NCI-H1417 (cell line): ENCODE results near the gene EIF4G3.
"Not testable (repeated sequence)": the region's sequence is repeated elsewhere in the genome, so short reads cannot be mapped to it uniquely, and the experiment has no call there.

Experiments used
- DNase-seq, 3 experiments: peaks; one replicate each; lab custom pipeline; 2025; lab: John Stamatoyannopoulos, UW

Gene EIF4G3

DNA sequence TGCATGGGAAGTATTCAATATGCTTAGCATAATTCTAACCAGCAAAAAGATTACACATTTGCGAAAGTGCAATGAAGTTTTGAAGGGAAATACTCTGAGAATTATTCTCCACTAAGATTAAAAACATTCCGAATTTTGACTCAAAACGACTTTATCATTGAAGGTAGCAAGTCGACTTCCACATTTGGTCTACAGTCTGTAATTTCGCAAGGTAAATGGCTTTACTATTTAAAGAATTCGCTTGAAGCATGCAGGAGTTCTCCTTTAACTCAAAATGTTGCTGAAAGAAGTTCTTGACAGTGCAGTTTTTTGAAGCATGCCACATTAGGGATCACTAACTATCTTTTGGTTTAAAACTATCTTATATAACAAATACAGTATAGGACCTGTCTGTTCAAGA lies 228.6 kb downstream of the EIF4G3 start:
- DNase-seq: no peak

GRCh38 chr1:20947409-20947808 lies 229.3 kb downstream of the EIF4G3 start:
- no peak for DNase-seq

GRCh38 chr1:20936621-20937020 lies 240.1 kb downstream of the EIF4G3 start:
- DNase-seq: no peak

DNA sequence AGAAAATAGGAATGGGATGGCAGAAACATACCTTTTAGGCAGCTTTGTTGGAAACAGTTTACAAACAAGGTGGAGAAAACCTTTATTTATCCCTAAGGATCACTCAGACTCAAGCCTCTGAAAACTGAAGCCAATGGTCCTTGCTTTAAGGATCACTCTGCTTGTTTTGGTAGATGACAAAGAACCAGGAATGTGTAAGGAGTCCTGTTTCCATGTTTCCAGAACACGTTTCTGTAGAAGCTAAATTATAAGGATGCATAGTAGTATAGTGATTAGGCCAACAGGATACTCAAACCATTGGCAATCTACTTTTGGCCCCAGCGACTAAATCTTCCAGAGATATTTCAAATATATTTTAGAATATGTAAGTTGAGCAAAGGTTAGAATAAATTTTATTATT lies 240.5 kb downstream of the EIF4G3 start:
- DNase-seq: no peak

- no peak for DNase-seq
Measured at GRCh38 chr1:20935717-20936116, 241.0 kb downstream of the EIF4G3 start.

DNA sequence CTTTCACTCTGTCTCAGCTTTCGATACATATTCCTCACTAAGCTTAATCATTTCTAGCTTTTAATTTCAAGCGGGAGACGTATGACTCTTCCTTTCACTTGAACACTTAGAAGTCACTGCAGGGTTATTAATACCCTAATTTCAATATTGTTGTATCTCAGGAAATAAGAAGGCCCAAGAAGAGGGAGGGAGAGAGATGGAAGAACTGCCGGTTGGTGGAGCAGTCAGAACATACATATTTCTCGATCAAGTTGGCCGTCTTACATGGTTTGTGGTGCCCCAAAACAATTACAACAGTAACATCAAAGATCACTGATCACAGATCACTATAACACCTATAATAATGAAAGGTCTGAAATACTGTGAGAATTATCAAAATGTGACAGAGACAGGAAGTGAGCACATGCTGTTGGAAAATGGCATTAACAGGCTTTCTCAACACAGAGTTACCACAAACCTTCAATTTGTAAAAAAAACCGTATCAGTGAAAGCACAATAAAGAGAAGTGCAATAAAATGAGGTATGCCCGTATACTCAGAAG lies 244.2 kb downstream of the EIF4G3 start:
- DNase-seq: no peak

DNA sequence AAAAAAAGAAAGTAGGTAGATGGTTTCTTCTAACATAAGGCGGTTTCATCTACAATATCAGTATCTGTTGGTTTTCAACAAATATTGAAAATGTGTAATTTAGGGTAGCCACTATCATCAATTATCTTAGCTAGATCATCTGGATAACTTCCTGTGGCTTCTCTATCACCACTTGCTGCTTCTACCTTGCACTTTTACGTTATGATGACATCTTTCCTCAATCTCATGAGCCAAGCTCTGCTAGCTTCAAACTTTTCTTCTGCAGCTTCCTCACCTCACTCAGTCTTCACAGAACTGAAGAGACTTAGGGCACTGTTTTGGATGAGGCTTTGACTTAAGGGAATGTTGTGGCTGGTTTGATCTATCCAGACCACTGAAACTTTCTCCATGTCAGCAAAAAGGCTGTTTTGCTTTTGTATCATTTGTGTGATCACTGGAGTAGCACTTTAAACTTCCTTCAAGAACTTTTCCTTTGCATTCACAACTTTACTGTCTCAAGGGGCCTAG lies 244.7 kb downstream of the EIF4G3 start:
- no peak for DNase-seq

DNA sequence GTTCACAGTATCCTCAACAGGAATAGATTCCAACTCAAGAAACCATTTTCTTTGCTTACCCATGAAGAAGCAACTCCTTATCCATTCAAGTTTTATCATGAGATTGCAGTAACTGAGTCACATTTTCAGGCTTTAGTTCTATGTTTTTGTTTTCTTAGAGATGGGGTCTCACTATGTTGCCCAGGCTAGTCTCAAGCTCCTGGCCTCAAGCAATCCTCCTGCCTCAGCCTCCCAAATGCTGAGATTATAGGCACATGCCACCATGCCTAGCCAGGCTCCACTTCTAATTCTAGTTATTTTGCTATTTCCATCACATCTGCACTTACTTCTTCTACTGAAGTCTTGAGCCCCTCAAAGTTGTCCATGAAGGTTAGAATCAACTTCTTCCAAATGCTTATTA lies 246.3 kb downstream of the EIF4G3 start:
- no peak for DNase-seq

DNA sequence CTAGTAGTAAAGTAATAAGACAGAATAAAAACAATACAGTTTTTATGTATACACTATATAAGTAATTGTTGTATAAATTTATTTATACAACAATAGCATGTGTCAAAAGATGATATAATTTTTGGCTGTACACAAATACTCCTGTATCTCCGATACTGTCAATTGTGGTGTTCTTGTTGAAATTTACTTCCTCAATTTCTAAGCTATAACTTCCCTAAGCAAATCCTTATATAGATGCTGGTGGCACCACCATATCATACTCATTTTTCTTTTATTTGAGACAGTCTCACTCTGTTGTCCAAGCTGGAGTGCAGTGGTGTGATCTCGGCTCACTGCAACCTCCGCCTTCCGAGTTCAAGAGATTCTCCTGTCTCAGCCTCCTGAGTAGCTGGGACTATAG lies 248.6 kb downstream of the EIF4G3 start:
- no peak for DNase-seq

DNA sequence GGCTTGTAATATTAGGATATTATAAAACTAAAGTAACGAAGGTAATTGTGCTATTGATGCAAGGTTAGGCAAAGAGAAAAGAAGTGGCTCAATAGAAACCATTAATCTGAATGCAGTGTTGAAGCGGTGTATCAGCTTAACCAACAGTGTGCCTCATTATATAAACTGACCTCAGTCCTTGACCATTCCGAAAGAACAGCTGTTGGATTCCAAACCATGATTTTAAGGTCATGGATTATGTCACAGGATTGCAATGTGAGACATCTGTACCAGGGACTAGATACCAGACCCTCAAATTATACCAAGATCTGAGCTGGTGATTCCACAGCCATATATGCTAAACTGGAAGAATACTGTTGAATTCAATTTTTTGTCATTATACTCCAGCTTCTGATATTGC lies 255.4 kb downstream of the EIF4G3 start:
- DNase-seq: no peak

GRCh38 chr1:20913242-20913641 lies 263.5 kb downstream of the EIF4G3 start:
- no peak for DNase-seq

- DNase-seq: not testable (repeated sequence)
Measured at GRCh38 chr1:20907526-20907925, 269.2 kb downstream of the EIF4G3 start.

DNA sequence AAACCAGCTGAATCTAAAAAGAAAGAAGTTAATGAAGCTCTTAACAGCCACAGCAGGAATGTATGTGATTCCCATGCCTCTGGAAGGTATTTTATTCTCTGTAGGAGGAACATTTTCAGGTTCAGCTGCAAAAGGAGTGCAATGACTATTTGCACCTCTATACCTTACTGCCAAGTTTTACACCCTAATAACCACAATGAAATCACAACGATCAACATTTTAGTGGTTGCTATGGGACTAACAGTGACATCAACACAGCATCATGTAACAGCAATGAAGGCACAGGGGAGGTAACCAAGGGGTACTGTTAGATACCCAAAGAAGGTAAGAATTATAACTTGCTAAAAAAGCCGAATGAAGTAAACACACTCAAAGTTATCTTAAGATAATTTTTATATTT lies 273.3 kb downstream of the EIF4G3 start:
- DNase-seq: no peak

- DNase-seq: no peak
Measured at GRCh38 chr1:20900056-20900455, 276.6 kb downstream of the EIF4G3 start.

DNA sequence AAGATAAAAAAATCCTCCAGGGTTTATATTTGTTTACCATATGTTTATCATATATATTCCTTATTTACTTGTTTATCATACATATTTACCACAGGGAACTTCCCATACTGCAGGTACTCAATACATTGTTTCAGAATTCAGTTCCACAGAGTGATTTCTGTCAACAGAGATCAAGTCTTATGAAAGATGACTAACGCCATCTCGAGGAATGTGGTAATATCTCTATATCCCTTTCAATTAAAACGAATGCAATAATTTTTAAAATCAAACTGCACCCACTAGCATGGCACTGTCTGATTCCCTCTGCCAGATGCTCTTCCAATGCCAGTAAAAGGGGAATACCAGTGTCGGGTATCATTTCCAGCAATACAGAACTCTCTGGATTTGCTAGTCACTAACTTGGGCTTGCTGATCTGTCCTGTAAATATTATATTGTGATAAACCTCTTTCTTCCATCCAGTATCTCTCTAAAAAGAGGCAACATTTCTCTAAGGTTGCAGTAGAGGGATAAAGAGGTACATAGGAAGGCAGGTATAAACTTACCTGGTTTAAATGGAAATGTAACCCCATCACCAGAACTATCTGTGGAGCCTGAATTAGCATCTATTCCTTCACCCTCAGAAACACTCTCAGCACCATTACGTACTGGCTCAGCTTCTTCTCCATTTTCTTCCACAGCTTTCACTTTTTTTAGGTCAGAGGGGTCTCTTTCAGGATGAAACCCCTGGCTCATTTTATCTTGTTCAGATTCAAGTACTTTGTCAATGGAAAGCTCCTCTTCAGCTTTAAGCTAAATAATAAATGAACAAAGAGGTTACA lies 277.3 kb downstream of the EIF4G3 start:
- no peak for DNase-seq

DNA sequence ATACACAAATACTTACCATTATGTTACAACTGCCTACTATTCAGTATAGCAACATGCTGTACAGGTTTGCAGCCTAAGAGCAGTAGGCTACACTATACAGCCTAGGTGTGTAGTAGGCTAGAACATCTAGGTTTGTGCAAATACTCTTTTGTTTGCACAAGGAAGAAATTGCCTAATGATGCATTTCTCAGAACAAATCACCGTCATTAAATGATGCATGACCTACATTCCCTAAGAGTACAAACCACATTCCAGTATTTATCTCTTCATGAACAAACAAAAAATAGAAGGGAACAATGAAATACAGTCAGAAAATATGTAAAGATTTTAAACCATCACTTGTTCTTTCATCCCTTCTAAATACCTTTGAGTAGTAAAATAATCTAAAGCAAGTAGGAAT lies 279.9 kb downstream of the EIF4G3 start:
- DNase-seq: peak in 2 of 3 experiments; percentile 0 to 69

- DNase-seq: no peak
Measured at GRCh38 chr1:20893931-20894330, 282.8 kb downstream of the EIF4G3 start.

GRCh38 chr1:20891091-20891490 lies 285.6 kb downstream of the EIF4G3 start:
- DNase-seq: no peak

GRCh38 chr1:20887246-20887645 lies 289.5 kb downstream of the EIF4G3 start:
- DNase-seq: no peak

- DNase-seq: no peak
Measured at GRCh38 chr1:20885121-20885520, 291.6 kb downstream of the EIF4G3 start.

- no peak for DNase-seq
Measured at GRCh38 chr1:20884513-20884912, 292.2 kb downstream of the EIF4G3 start.

DNA sequence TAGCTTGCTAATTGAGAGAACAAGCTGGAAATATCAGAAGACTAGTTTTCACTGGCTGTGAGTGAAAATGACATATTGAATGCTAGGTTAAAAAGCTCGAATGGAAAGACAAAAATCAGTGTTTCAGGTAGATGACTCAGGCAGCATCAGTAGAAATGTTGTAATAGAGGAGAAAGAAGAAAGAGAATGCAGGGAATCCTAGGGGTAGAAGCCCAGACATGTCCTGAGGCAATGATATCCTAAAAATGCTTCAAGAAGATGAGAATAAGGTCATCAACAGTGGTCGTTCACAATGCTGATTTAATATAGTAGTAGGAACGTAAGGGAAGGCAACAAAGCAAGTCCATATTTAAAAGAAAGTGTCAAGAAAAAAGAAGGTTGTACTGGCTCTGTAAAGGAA lies 292.9 kb downstream of the EIF4G3 start:
- DNase-seq: no peak

DNA sequence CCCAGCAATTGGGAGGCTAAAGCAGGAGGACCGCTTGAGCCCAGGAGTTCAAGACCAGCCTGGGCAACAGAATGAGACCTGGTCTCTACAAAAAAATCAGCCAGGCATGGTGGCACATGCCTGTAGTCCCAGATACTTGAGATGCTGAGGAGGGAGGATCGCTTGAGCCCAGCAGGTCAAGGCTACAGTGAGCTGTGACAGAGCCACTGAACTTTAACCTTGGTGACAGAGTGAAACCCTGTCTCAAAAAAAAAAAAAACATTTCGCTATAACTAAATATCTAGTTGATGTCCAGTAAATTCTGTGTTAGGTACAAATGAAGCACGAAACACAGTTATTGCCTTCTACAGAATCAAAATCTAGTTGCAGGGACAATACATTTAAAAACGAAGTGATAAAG lies 293.9 kb downstream of the EIF4G3 start:
- DNase-seq: no peak

GRCh38 chr1:20878799-20879198 lies 297.9 kb downstream of the EIF4G3 start:
- DNase-seq: no peak
